Amniotic epithelial cell (primary cell): Measurements from ENCODE around the gene CELSR1.

Experiments
- DNase-seq: peaks from one replicate; pipeline ENCODE4 v3.0.0-alpha.2; 2010; ENCODE audit warnings: low read depth

Gene CELSR1

DNA sequence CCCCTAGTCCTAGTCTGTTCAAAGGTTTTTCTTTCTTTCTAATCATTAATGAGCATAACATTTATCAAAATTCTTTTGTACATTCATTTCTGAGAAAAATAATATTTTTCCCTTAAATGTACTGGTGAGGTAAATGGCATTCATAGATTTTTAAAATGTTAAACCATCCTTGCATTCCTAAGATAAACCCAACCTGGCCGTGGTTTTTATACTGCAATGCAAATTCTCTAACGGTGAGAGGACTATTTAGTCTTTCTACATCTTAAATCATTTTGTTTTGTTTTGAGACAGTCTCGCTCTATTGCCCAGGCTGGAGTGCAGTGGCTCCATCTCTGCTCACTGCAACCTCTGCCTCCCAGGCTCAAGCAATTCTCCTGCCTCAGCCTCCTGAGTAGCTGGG is 161.3 kb downstream of the CELSR1 start:
- DNase-seq, result no peak

DNA sequence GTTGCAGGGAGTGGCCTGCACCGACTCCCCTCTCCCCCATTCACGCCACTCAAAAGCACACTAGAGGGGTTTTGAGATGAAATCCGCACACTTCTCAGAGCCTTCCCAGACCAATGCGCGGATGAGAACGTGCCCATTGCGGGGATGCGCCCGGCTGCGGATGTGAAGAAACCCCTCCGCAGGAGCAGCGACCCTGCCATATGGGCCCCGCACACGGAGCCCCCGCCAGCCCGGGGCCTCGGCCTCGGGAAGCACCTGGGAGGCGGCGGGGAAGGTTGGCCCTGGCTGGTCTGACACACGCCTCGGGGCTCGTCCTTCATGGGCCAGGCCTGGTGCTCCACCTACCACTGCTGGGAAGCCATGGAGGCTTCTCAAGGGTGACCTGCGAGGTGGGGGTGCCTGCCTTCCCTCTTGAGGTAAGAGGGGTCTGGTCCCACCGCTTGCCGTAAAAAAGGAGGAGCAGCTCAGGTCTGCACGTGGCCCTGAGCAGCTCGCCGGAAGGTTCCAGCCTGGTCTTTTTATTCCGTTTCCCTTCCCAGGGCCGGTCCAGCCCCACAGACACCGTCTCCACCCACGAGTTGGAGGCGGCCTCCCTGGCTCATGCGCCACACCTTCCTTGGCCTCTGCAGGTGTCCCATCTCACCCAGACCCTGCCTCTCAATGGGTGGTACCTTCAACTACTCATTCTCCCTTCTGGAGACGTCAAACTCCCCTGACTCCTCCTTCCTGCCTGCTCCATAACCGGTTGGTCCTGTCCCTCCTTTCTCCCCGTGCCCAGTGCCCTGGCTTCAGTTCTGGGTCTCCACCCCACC is 162.6 kb downstream of the CELSR1 start:
- no peak for DNase-seq

DNA sequence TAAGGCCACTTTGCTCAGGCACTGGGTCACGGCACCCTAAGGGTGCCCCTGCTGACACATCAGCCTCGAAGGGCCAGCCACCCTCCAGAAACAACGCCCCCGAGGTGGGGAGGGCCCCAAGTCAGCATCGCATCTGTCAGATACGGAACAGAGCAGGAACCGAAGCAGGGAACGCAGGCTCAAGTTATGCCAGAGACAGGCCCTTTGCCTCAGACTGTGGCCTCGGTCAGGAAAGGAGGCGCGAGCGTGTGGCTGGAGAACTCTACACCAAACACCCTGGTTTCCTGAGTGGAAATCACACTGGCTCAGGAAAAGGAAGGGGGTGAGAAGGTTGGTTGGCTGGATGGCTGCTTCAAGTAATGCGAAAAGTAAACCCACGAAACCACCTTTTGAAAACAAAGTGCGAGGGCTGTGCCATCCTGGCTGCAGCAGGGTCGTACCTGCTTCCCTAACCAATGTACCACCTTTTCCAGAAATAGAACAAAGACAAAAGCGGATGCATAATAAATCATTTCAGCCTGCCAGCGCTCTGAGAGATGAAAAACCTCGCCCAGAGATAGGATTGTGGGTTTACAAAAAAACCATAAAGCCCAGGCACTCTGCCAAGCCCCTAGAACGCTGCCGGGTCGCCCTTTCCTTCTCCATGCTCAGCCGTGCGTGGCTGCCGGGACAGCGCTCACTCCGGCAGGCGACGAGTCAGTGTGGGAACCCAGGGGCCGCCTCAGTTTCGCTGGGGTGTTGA is 163.3 kb downstream of the CELSR1 start:
- DNase-seq, result no peak

DNA sequence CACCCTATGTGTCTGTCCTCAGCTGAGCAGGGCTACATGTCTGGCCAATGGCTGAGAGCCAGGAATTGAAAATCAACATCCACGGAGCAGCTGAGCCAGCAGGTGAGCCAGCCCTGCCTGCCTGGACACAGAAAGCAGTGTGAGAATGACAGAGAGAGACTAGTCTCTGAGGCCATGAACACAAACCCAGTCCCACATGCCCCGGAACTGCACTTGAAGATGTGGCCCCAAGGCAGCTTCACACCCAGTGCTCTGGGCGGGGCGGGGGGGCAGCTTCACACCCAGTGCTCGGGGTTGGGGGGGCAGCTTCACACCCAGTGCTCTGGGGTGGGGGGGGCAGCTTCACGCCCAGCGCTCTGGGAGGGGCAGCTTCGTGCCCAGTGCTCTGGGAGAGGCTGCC is 164.3 kb downstream of the CELSR1 start:
- DNase-seq, result no peak

DNA sequence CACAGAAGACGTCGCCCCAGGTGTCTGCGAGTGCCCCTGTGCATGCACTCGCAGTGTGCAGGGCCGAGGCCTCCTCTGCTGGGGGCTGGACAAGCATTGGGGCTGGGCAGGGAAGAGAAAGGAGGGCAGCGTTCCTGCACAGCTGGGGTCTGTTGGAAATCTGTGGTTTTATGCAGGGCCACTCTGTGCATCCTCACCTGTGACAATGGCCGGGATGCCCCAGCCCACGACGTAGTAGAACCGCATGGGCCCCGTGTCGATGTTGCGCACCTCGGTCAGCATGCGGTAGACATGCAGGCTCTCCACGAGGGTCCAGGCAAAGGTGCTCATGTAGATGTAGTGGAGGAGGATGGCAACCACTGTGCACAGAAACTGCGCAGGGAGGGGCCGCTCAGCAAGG is 164.7 kb downstream of the CELSR1 start:
- DNase-seq, result no peak

DNA sequence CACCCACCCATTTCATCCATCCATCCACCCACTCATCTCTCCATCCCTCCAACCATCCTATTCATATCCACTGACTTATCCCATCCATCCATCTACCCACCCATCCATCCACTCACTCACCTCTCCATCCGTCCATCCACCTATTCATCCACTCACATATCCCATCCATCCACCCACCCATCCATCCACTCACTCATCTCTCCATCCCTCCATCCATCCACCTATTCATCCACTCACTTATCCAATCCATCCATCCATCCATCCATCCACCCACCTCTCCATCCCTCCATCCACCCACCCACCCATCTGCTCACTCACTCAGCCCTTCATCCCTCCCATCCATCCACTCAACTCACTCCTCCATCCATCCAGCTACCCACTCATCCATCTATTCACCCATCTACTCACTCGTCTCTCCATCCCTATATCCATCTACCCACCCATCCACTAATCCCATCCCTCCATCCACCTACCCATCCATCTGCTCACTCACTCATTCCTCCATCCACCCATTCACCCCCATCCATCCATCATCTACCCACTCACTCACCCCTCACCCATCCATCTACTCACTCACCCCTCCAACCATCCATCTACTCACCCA is 165.7 kb downstream of the CELSR1 start:
- DNase-seq, result no peak

DNA sequence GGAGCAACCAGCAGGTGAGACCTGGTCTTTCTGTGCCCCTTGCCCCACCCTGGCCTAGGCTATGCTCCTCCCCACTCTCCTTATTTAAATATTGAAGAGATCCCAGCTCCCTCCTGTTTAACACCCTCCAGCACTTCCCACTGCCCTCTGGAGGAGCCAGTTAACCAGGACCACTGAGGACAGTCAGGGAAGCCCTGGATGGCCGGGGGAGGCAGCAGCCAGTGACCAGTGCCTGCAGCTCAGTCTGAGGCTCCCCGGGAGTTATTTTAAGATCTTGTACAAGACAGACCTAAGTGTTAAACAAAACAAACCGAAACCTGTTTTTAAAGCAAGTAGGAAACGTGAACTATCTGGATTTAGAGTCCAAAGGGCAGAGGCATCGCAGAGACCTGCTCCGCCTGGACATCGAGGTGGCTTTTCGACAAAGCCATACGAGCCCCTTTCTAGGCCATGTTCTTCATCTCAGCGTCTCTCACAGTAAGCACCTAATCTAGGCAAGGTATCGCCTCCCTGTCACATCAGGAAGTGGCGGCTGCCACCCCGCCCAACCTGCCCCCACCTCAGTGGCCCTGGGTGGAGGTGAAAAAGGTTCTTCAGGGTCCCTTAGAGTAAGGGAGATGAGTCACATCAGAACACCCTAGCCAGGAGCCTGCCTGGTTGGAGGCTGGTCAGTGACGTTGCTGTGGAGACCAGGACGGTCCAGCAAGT is 166.7 kb downstream of the CELSR1 start:
- DNase-seq, result no peak

DNA sequence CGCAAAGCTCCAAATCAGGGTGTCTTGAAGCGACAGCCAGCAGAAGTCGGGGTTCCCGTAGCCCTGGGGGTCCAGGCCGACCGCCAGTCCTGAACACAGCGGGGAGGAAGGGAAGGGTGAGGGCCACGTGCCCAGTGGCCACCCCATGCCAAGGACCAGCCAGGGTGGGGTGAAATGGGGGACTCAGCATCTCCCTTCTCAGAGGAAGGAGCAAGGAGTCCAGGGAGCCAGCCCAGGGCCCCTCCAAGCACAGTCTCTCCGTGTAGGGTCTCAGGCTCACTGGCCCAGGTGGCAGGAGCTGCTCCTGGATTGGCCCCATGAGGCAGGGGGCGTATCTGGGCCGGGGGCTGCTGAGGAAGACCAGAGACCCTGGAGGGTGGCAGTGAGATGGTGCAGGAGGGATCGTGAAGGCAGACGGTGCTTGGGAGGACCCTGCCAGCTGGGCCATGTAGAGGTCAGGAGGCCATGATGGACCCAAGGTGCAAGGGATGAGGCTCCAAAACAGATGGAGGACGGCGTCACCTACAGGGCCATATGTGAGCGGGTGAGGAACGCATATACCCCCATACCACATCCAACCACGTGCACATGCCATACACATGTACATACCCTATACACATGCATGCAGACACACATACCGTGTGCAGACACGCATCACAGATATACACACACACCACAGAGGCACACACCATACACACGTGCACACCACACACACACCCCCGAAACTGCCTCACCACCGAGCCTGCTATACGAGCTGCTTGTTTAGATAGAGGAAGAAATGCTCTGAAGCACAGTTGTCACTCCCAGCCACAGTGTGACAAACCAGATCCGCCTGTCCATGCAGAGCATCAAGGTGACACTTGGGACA is 167.5 kb downstream of the CELSR1 start:
- DNase-seq, result no peak

DNA sequence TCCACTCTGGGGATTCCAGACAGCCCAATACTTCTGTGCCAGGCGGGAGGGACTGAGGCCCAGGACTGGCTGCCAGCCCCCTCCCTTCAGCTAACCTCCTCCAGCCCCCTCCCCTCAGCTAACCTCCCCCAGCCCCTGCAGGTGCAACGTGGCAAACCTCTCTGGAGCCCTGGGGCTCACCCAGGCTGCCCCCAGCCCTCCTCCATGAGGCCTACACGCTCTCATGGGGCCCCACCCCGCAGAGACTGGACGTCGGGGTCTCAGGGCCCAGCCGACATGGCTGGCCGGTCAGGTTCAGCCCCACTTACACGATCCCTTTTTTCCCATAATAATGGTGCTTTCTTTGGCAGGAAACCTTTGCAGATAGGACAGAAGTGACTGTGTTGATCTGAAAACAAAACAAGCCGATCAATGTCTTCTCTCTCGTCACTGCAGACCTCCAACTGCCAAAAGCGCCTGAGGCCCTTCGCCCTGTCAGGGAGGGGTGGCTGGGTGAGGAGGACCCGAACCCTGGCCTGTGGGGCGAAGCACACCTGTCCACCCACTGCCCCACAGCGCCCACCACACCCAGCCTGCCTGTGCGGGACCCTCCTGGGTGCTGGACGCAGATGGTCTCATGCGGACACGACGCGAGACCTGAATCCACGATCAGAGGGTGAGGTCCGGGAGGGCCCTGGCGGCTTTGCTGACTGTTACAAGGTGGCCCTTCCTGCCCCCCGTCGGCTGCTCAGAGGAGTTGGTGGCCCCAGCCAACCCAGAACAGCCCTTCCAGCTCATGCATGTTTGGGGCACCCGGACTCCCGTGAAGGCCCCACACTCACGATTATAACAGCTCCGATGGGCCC is 168.3 kb downstream of the CELSR1 start:
- no peak for DNase-seq

DNA sequence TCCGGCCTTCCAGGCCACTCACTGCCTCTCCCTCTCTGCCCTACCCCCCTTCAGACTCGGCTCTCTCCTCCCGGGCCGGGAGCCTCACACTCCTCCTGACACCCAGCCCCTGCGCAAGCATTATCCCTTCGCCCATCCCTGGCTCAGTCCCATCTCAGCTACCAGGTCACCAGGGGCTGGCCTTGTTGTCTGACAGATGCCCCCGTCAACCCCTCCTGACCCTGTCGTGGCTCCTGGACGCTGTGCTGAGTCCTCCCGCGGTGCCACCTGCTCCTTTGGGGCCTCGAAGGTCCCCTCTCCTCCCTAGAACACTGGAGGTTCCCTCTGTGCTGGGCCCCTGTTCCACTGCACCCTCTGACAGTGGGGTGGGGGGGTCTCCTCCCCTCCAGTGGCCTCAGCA is 169.0 kb downstream of the CELSR1 start:
- no peak for DNase-seq

DNA sequence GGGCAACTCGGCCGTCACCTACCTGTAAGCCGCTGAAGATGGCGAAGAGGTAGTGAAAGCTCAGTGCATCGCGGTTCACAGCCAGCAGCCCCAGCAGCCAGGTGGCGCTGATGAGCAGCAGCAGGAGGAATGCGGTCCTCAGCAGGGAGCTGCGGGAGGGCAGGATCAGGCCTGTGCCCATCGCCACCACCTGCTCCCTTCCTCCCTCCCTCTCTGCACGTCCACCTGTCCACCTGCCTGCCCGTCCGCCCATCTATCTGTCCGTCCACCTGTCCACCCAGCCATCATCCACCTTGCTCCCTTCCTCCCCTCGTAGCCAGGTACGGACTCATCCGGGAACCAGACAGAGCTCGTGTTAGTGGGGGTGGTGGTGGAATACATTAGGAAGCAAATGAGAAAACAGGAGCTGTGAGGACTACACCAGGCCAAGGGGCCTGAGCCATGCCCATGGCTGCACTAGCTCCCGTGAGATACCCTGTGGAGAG is 169.7 kb downstream of the CELSR1 start:
- DNase-seq, result peak; percentile 27

DNA sequence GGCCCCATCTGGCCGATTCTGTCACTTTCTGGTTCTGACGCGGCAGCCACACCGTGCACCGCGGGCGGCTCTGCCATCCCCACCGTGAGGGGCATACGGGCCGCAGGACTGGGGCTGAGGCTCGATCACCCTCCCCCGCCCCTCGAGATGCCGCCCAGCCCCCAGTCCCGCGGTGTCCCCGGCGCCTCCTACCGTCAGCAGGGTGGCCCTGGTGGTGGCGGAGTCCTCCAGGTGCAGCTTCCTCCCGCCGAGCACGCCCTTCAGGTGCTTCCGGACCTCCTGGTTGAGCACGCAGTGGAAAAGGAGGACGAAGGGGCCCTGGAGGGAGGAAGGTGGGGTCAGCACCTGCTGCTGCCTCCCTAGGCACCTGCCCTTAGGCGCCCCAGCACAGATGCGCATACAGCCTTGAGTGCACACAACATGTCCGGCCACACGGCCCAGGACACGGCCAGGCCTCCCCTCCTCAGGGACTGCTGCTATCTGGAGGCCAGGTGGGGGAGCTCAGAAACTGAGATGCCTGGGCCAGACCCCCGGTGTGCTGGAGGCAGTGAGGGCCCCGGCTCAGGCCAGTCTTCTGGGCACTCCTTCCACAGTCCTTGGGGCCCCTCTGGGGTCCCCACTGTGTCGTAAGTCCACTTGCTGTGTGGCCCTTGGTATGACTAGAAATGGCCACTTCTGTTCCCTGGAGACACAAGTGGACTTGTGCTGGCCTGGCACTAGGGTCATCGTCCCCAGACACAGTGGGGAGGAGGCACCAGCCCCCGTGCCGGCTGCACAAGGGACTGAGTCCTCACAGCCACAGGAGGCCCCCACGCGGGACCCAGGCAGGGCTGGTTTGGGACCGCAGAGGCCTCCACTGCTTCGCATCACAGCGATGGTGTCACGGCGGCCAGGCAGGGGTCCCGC is 170.4 kb downstream of the CELSR1 start:
- no peak for DNase-seq

DNA sequence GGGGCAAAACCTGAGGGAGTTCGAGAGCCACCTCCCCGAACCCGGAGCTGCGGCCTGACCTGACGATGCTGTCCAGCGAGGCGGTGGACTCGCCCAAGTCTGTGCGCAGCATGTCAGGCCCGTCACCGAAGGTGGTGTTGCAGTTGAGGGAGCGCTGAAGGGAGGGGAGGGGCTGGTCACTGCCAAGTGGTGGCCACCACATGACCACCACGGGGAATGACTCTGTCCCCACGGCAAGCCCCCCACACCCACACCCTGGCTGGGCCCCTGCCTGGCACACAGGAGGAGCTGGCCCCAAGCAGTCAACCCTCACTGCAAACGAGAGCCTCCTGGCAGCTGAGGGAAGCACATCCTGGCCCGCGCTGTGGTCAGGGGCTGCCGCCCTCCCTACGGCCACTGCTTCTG is 171.1 kb downstream of the CELSR1 start:
- no peak for DNase-seq

DNA sequence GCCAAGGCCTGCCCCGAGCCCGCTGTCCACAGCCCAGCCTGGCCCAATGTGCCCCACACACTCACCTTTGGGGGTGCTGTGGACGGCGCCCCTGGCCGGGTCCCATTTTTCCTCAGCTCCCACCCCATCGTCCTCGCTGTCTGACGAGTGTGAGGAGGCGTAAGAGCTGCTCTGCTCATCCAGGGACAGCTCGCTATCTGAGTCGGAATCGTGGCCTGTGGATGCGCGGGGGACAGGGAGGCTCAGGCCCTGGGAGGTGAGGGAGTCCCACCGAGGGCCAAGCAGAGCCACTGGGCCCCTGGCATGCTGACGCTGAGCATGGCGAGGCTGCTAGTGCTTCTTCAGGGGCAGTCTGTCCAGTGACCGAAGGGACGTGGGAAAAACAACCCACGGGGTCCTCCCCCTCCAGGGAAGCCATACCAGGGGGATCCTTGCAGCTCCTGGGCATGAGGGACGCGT is 172.2 kb downstream of the CELSR1 start:
- DNase-seq, result no peak

DNA sequence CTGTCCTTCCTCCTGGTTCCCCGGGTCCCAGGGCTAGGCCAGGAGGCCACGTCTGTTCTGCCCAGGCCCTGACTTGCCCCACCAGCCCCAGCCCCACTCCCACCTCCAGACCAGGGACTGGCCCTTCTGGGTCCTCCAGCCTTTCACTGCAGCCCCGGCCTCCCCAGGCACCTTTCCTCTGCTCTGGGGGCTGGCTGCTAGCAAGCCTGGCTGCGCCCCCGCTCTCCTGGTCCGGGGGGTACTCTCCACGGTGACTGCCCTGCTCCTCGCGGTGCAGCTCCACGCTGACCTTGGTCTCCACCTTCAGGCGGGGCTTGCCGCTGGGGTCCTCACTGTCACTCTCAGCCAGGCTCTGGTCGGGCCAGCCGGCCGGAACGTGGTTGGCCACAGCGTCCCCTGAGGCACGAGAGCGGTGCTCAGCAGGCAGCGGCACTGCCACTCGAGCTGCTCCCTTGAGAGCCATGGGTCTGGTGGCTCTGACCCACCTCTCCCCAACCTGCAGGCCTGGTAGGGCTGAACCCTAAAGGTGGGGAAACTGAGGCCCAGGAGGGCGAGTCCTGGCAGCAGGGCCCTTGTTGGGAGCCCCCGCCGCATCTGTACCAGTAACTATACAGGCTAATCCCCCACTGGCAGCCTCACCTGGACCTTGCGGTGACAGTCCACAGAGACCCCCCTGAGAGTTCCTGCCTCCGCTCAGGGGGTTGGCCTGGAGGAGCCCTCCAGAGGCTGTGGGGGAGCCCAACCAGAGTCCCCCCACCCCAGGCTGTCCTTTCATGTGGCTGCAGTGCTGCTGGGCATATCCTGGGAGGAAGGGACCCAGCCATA is 172.9 kb downstream of the CELSR1 start:
- no peak for DNase-seq

DNA sequence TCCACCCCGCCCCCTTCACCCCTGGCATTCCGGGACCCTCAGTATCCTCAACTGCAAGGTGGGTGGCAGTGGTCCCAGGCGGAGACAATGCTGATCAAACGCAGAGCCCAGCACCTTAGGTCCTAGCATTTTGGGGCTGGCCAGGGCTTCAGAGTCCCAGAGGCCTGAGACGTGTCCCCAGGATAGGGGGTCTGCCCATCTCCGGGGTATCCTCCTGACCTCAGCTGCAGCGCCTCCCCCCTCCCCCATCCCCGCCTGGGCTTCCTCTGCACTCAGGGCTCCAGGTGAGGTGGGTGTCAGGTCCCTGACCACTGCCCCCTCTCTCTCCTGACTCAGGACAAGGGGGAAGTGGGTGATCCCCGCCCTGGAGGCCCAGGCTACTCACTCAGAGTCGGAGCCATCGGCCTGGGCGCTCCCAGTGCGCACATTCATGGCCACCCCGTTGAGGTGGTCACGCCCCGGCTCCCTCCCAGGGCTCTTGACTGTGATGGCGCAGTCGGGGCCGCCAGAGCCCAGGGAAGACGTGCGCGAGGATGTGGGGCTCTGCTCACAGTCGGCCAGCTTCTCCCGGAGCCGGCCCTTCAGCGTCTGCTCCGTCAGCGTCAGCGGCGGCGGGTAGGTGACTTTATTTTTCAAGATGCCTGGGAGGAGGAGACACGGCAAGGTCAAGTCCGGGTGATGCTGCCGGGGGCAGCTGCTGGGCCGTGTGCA is 173.7 kb downstream of the CELSR1 start:
- DNase-seq, result no peak

DNA sequence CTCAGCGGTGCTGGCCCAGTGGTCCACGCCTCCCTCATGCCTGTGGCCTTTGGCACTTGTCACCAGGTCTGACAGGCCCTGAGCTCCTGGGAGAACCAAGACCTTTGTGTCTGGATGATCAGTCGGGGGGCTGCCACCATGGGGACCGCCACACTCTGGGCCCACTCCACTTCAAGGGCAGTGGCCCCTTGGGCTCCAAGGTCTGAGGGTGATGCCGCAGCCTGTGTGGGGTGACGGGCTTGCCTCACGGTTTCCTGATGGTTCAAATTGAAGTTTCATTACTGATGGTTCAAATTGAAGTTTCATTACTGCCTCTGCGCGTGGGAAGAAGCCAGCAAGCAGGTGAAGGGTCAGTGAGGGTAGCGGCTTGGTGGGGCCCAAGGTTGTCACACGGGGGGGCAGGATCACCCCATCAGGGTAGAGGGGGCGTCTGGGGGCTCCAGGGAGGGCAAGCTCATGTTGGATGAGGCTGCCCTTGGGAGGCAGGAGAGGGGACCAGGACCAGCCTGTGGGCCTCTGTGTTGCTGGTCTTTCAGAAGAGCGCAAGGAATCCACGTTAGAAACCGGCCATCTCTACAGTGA is 174.4 kb downstream of the CELSR1 start:
- no peak for DNase-seq
